GM10266 (cell line): ENCODE results near the gene ATG9B.

Experiments used
- DNase-seq: peaks from one replicate; pipeline ENCODE4 v3.0.0; 2012; ENCODE audit errors: extremely low spot score
- TF ChIP-seq, protein P1 (sequence below): IDR thresholded peaks from 2 replicates; pipeline ENCODE4 v1.5.1; 2012; ENCODE audit warnings: mild to moderate bottlenecking, low read depth; ENCODE audit not compliant: control insufficient read depth, insufficient read depth; ENCODE audit errors: missing control alignments

ATG9B gene

DNA sequence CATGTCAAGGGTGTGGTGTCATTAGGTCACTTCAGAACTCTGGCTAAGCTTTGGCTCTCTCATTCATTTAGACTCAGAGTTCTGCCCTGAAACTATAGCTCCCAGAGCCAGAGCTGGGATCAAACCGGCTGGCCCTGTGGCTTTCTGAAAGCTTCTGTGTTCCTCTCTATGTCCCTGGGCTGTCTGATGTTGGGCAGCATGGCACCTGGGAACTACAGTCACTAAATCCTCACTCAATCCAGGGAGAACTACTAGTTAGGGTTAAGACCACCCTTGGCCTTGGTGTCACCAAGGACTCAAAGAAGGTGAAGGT, 13.2 kb downstream of the ATG9B start:
- TF ChIP-seq, protein P1, sequence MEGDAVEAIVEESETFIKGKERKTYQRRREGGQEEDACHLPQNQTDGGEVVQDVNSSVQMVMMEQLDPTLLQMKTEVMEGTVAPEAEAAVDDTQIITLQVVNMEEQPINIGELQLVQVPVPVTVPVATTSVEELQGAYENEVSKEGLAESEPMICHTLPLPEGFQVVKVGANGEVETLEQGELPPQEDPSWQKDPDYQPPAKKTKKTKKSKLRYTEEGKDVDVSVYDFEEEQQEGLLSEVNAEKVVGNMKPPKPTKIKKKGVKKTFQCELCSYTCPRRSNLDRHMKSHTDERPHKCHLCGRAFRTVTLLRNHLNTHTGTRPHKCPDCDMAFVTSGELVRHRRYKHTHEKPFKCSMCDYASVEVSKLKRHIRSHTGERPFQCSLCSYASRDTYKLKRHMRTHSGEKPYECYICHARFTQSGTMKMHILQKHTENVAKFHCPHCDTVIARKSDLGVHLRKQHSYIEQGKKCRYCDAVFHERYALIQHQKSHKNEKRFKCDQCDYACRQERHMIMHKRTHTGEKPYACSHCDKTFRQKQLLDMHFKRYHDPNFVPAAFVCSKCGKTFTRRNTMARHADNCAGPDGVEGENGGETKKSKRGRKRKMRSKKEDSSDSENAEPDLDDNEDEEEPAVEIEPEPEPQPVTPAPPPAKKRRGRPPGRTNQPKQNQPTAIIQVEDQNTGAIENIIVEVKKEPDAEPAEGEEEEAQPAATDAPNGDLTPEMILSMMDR = no peak
- DNase-seq = no peak

GRCh38 chr7:151010307-151011096, 13.8 kb downstream of the ATG9B start:
- TF ChIP-seq, protein P1 = no peak
- no peak for DNase-seq

DNA sequence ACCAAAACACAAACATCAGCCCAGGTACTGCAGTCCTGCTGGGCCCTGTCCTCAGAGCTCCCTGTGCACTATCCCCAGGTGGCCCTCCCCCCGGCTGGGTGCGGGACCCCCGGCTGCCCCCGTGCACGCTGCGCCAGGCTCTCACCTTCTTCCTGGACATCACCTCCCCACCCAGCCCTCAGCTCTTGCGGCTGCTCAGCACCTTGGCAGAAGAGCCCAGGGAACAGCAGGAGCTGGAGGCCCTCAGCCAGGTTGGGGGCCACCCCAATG, 14.3 kb downstream of the ATG9B start:
- TF ChIP-seq, protein P1 = no peak
- DNase-seq = no peak

- no peak for DNase-seq
- TF ChIP-seq, protein P1 = no peak
Observed at GRCh38 chr7:151009327-151010036, 14.8 kb downstream of the ATG9B start.

DNA sequence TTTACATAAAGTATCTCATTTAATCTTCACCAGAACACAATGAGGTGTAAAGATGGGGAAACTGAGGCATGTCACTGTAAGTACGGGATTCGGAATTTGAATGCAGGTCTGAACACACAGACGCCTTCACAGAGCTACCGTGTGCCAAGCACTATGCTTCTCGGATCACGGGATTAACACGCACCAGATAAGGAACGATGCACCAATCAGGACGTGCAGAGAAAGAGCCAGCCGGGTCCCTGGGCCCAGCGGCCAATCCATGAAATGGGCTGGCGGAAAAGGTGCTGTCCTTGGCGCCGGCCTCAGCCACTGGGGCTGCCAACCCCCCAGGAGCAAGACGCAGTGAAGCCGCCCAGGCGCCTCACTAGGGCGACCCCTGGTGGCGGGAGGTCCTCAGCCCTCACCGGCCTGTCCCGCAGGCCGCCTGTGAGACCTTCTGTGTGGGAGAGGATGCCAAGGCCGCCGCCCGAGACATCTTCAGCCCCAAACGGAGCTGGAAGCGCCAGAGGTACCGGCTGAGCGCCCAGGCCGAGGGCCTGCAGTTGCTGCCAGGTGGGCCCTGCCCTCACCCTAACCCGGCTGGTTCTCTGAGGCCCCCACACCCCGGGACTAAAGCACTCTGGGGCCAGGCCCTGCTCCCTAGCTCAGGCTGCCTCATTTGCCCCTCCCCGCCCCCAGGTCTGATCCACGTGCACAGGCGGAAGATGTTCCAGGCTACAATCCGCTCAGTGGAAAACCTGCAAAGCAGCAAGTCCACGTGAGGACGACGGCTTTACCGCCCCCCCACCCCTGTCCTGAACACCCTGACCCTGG, 15.6 kb downstream of the ATG9B start:
- peak; percentile 69 for DNase-seq
- TF ChIP-seq, protein P1 = peak; percentile 84

DNA sequence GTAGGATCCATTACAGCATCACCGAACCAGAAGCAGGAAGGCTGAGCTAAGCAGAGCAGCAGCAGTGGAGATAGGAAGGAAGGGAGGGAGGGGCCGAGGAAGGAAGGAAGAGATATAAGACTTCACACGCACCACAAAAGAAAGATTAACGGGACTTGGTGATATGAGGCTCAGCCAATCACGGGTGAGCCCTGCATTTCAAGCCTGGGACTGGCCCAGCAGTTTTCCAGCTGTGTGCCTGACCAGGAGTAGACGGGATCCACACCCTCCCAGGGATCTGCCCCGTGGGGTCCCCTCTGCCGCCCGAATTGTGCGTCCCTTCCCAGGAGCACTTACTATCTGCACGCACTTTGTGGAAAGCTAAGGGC, 16.2 kb downstream of the ATG9B start:
- no peak for DNase-seq
- TF ChIP-seq, protein P1 = no peak
